Epithelial cell of esophagus (primary cell): Measurements from ENCODE around the gene LRP8.

ENCODE experiments used
- DNase-seq: peaks from one replicate; pipeline ENCODE4 v3.0.0; 2010; ENCODE audit warnings: low read depth
- H3K4me3 ChIP-seq: 2 replicates; pipeline ENCODE4 v1.5.1; 2011; ENCODE audit warnings: mild to moderate bottlenecking, low read length, control low read depth
- TF ChIP-seq, protein P1 (sequence below): IDR thresholded peaks from 2 replicates; pipeline ENCODE4 v1.5.1; 2011; ENCODE audit warnings: low read depth, mild to moderate bottlenecking, low read length, control low read depth, inconsistent platforms; ENCODE audit not compliant: insufficient read depth; ENCODE audit errors: missing control alignments

LRP8 gene

DNA sequence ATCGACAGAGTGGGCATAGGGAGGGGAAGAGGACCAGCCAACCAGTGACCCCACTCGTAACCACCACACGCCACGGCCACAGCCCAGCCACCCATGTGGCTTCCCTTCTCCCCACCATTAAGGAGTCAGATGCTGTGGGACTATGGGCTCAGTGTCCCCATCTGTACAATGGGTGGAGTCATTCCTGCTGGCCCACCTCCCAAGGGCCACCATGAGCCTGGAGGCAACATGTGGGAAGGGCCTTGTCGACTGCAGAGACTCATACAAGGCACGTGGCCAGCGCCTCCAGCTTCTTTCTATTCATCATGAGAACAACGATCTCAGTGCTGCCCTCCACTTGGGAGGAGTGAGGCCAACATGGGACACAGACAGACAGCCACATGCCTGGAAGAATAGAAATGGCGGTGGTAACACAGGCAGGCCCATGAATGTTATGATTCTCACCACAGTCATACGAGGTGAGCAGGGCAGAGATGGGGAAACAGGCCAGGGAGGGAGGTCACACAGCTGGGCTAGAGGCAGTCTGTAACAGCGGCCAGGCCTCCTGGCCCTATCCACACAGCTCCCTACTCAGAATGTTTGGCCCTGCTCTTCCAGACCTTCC lies 16.1 kb downstream of the LRP8 start:
- TF ChIP-seq, protein P1, sequence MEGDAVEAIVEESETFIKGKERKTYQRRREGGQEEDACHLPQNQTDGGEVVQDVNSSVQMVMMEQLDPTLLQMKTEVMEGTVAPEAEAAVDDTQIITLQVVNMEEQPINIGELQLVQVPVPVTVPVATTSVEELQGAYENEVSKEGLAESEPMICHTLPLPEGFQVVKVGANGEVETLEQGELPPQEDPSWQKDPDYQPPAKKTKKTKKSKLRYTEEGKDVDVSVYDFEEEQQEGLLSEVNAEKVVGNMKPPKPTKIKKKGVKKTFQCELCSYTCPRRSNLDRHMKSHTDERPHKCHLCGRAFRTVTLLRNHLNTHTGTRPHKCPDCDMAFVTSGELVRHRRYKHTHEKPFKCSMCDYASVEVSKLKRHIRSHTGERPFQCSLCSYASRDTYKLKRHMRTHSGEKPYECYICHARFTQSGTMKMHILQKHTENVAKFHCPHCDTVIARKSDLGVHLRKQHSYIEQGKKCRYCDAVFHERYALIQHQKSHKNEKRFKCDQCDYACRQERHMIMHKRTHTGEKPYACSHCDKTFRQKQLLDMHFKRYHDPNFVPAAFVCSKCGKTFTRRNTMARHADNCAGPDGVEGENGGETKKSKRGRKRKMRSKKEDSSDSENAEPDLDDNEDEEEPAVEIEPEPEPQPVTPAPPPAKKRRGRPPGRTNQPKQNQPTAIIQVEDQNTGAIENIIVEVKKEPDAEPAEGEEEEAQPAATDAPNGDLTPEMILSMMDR, result no peak
- DNase-seq, result no peak
- H3K4me3 ChIP-seq, result no peak overlapping the region

DNA sequence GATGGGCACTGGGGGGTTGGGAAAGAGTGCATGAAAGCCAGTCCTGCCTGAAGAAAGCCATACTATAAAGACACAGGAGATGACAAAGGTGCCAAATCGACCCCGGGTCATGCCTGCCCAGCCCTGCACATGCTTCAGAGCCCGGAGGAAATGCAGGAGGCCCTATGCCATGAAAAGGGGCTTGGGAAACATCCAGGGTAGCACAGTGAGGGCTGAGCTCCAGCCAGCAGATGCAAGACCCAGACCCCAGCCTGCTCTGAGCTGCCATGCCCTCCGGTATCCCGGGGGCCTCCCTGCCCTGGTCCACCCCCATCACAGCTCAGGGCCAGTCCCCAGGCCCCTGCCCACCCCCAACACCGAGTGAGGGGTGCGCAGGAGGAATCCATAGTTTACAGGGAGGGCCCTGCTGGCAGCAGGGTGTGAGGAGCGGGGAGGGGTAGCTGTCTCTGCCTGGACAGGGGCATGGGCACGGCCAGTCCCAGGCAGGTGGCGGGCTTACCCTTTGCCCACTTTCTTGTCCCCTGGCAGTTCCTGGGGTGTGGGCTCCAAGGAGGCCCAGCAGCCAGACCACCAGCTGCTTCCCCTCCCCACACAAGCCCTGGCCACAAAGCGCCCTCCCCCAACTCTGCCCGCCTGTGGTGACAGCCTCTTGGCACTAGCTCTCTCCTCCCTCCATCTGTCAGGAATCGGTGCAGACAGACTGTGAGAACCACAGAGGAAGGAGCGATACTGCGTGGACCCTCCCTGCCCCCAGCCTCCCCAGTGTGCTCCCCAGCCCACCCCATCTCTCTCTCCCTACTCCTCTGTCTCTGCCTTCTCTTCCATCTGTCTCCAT lies 16.8 kb downstream of the LRP8 start:
- TF ChIP-seq, protein P1, result no peak
- H3K4me3 ChIP-seq, result no peak overlapping the region
- DNase-seq, result no peak

DNA sequence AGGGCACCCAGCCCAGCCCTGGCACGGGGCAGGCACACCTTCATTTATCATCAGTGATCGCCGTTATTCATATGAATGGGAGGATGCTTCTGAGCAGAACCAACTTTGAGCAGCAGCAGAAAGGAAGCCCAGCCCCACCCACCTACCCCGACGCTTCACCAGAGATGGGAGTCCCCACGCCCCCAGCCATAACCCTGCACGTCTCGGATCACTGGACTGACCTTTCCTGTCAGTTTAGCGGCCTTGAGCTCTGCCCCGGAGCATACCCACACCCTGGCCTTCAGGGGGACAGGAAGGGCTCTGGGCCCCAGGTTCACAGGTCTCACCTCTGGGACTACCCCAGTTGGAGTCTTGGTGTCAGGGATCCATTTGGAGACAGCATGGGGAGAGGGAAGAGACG lies 18.1 kb downstream of the LRP8 start:
- no peak overlapping the region for H3K4me3 ChIP-seq
- no peak for DNase-seq
- TF ChIP-seq, protein P1, result no peak

DNA sequence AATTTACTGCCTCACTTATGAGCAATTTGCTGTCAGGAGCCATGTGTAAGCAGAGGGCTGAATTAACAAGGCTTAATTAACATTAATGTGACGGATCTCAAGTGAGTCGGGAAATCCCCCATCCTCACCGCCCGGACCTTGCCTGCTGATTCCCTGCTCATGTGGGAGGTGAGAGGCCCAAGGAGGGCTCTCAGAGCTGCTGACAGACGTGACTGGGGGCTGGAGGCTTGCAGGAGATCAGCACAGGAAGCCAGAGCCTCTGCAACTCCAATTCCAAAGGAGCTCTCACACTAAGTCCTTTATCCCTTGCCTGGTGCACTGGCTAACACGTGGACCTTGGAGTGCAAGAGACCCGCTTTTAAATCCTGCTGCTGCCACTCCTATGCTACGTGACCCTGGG lies 19.4 kb downstream of the LRP8 start:
- no peak for DNase-seq
- H3K4me3 ChIP-seq, result no peak overlapping the region
- TF ChIP-seq, protein P1, result no peak

DNA sequence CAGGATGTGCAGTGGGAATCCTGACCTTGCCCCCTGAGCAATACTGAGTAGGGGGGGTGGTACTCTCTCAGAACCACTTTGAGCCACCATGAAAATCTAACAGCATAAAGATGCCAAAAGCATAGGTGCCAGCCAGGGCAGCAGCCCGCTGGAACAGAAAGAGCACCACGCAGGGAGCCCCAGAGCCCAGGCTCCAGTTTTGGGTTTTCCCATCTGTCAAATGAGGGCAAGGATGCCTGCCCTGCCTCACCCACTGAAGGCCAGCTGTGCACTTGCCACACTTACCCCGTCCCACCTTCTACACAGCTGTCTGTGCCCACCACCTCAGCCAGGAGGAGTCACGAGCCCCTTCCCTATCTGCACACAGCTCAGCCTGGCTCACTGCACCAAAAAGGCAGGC lies 20.8 kb downstream of the LRP8 start:
- TF ChIP-seq, protein P1, result no peak
- DNase-seq, result no peak
- H3K4me3 ChIP-seq, result no peak overlapping the region

DNA sequence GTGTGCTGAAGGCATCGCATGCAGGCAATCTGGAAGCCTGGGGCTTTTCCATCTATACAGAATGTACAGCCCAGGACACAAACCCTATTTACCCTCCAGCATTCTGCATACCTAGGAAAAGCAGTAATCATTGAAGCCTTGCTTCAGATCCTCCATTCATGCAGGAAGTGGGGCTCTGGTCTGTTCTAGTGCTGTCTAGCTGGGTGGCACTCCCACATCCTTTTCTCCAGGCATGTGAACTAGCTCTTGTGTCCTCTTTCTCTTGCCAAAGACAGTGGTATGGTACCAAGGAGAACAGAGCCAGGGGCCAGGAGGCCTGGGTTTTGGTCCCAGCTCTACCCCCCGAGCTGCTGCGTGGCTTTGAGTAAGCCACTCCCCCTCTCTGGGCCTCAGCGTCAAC lies 21.7 kb downstream of the LRP8 start:
- no peak for DNase-seq
- TF ChIP-seq, protein P1, result no peak
- no peak overlapping the region for H3K4me3 ChIP-seq
